Endodermal cell (in vitro differentiated cells): ENCODE measurements around the gene RNU5B-1. TPM values are rescaled to one million over a fixed set of nuclear protein-coding genes. Genes with fewer than 3 reads are reported as not detected.

ENCODE experiments used
- DNase-seq: peaks from one replicate; pipeline ENCODE4 v3.0.0-alpha.2; 2017
- H3K27ac ChIP-seq: 2 replicates; pipeline ENCODE4 v1.5.1; 2013; ENCODE audit warnings: mild to moderate bottlenecking, low read depth, low read length, moderate library complexity
- H3K27me3 ChIP-seq: 2 replicates; pipeline ENCODE4 v1.6.1; 2013; ENCODE audit warnings: mild to moderate bottlenecking, low read length, moderate library complexity; ENCODE audit not compliant: insufficient read depth, control insufficient read depth, poor library complexity, severe bottlenecking
- H3K36me3 ChIP-seq: 2 replicates; pipeline ENCODE4 v1.7.0; 2013; ENCODE audit warnings: mild to moderate bottlenecking, low read length, moderate library complexity; ENCODE audit not compliant: control insufficient read depth, insufficient read depth
- H3K4me1 ChIP-seq: one replicate; pipeline ENCODE4 v1.7.0; 2013; ENCODE audit warnings: low read length; ENCODE audit not compliant: control insufficient read depth, insufficient read depth
- H3K4me3 ChIP-seq: 2 replicates; pipeline ENCODE4 v1.5.1; 2013; ENCODE audit warnings: mild to moderate bottlenecking, low read length, moderate library complexity
- H3K9ac ChIP-seq: 2 replicates; pipeline ENCODE4 v1.6.1; 2013; ENCODE audit warnings: mild to moderate bottlenecking, low read length, moderate library complexity; ENCODE audit not compliant: poor library complexity, severe bottlenecking; ENCODE audit errors: extremely low read depth
- H3K9me3 ChIP-seq: 2 replicates; pipeline ENCODE4 v1.6.1; 2013; ENCODE audit warnings: mild to moderate bottlenecking, low read length, moderate library complexity; ENCODE audit not compliant: control insufficient read depth
- H3K27ac Mint-ChIP-seq: 2 replicates; pipeline ENCODE4 v1.8.0; 2020; ENCODE audit warnings: mixed read lengths
- H3K27me3 Mint-ChIP-seq: 2 replicates; pipeline ENCODE4 v1.8.0; 2021; ENCODE audit warnings: mild to moderate bottlenecking, mixed read lengths; ENCODE audit not compliant: insufficient read depth
- H3K36me3 Mint-ChIP-seq: 2 replicates; pipeline ENCODE4 v1.8.0; 2020; ENCODE audit warnings: low read depth, mixed read lengths
- H3K4me1 Mint-ChIP-seq: 2 replicates; pipeline ENCODE4 v1.8.0; 2020; ENCODE audit warnings: mixed read lengths
- H3K4me3 Mint-ChIP-seq: 2 replicates; pipeline ENCODE4 v1.8.0; 2020; ENCODE audit warnings: mild to moderate bottlenecking, moderate library complexity, mixed read lengths
- H3K9me3 Mint-ChIP-seq: 2 replicates; pipeline ENCODE4 v1.8.0; 2020; ENCODE audit warnings: mild to moderate bottlenecking, mixed read lengths
- CTCF ChIP-seq: fragments of 200-600 bp; sonication (generic); conservative IDR thresholded peaks from 2 replicates; pipeline ENCODE4 v1.5.0; 2021; ENCODE audit warnings: antibody characterized with exemption, mild to moderate bottlenecking
- WGBS, 2 experiments: methylation state at CpG; one replicate each; pipeline versions ENCODE4 v1.1.5 to v1.1.7; 2013; ENCODE audit warnings: missing lambda C conversion rate in 2 of 2, mixed read lengths in 1 of 2; ENCODE audit not compliant: insufficient coverage in 1 of 2, insufficient read length in 1 of 2; 5-methylcytosine and 5-hydroxymethylcytosine counted together
- total RNA-seq, 2 donors: library from RNA; stranded (reverse); fragmentation: NEBNext Ultra II Directional in 1 of 2; extraction: Animal tissue kit (Norgen Biotek cat#: 25700) in 1 of 2; gene quantifications; 2 replicates in 1 of 2; 3 replicates in 1 of 2; pipeline ENCODE4 v1.2.1, GENCODE V29; 2021

The RNU5B-1 gene
- total RNA-seq, 2 donors from 2014 or later, result 18.6 TPM; not detected in 1

- Mint-ChIP-seq H3K27me3 (peaks cover 1% of the 10 kb centered on the region), H3K36me3 (peaks cover 6% of the 10 kb centered on the region), H3K4me3 (no peak overlapping the region), H3K9me3 (no peaks in the 10 kb centered on the region), H3K4me1 (no peaks in the 10 kb centered on the region), H3K27ac (no peak overlapping the region)
- WGBS, 2 experiments, result 92% methylated on average over 6 to 12 of the region's 12 CpGs
- Histone ChIP-seq H3K4me3 (no peak overlapping the region), H3K4me1 (no peaks in the 10 kb centered on the region), H3K9ac (no peak overlapping the region), H3K9me3 (no peaks in the 10 kb centered on the region), H3K36me3 (no peaks in the 10 kb centered on the region), H3K27me3 (no peaks in the 10 kb centered on the region), H3K27ac (no peak overlapping the region)
- no peak for TF ChIP-seq CTCF
- peak; percentile 10 for DNase-seq
These were observed 23.3 kb downstream of the RNU5B-1 start for GRCh38 chr15:65327651-65328393.

- H3K27me3 ChIP-seq, result no peaks in the 10 kb centered on the region
- H3K9me3 ChIP-seq, result no peaks in the 10 kb centered on the region
- peaks cover 4% of the 10 kb centered on the region for H3K4me1 ChIP-seq
- no peaks in the 10 kb centered on the region for H3K36me3 ChIP-seq
- Mint-ChIP-seq H3K9me3 (no peaks in the 10 kb centered on the region), H3K36me3 (peaks cover 6% of the 10 kb centered on the region), H3K27ac (no peak overlapping the region), H3K4me3 (no peak overlapping the region), H3K4me1 (peaks cover 4% of the 10 kb centered on the region), H3K27me3 (peaks cover 1% of the 10 kb centered on the region)
- 95 to 96% methylated on average over 11 to 21 of the region's 21 CpGs for WGBS, 2 experiments
- TF ChIP-seq CTCF, result no peak
- DNase-seq, result peak; percentile 28
- no peak overlapping the region for H3K27ac ChIP-seq
- no peak overlapping the region for H3K4me3 ChIP-seq
- H3K9ac ChIP-seq, result no peak overlapping the region
These were observed 24.2 kb downstream of the RNU5B-1 start for GRCh38 chr15:65328506-65329287.

GRCh38 chr15:65329288-65329983 lies 25.0 kb downstream of the RNU5B-1 start:
- Mint-ChIP-seq H3K9me3 (no peaks in the 10 kb centered on the region), H3K4me1 (peaks cover 11% of the 10 kb centered on the region), H3K4me3 (no peak overlapping the region), H3K27ac (no peak overlapping the region), H3K27me3 (peaks cover 1% of the 10 kb centered on the region), H3K36me3 (peaks cover 6% of the 10 kb centered on the region)
- TF ChIP-seq CTCF, result no peak
- Histone ChIP-seq H3K9ac (no peak overlapping the region), H3K27me3 (no peaks in the 10 kb centered on the region), H3K9me3 (no peaks in the 10 kb centered on the region), H3K4me3 (no peak overlapping the region), H3K4me1 (peaks cover 9% of the 10 kb centered on the region), H3K36me3 (no peaks in the 10 kb centered on the region), H3K27ac (no peak overlapping the region)
- 94 to 99% methylated on average over 14 to 21 of the region's 21 CpGs for WGBS, 2 experiments
- DNase-seq, result peak; percentile 33
